ENCODE results near the gene DSTN.

DNA sequence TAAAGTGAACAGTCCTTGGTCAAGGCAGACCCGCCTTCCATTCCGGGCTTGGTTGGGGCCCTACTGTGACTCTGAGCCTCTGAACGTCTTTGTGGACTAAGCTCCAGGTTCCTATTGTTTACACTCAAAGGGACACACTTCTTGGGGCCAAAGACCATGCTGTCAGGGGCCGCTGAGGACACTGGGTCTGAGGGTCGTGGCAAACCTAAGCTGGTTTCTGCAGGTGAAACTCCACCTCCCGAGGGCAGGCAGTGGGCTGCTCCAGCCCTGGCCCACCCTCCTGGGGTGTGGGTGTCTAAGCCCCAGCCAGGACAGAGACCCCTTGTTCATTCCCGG, 43.1 kb downstream of the DSTN start:
- TF ChIP-seq CTCF (conservative IDR thresholded peaks at IDR 0.05; ENCODE audit: low read depth in 2 of 2) (no peak), STAT1 (IDR thresholded peaks at IDR 0.05; ENCODE audit: unreplicated experiment) (no peak), EZH2phosphoT487 (IDR thresholded peaks at IDR 0.05; ENCODE audit: unreplicated experiment) (no peak), POLR2AphosphoS5 (IDR thresholded peaks at IDR 0.05; ENCODE audit: low read depth) (no peak), JUNB (IDR thresholded peaks at IDR 0.05; ENCODE audit: unreplicated experiment) (no peak), EZH2 (IDR thresholded peaks at IDR 0.05; ENCODE audit: low read depth, unreplicated experiment) (no peak), ZNF114 (CRISPR knock-in tag; IDR thresholded peaks at IDR 0.05) (no peak), CREB1 (CRISPR knock-in tag; IDR thresholded peaks at IDR 0.05; ENCODE audit: low read depth) (no peak), NANOG (IDR thresholded peaks at IDR 0.05; ENCODE audit: borderline replicate concordance) (no peak), ETS1 (IDR thresholded peaks at IDR 0.05) (no peak), ZNF331 (CRISPR knock-in tag; IDR thresholded peaks at IDR 0.05; ENCODE audit: low read depth) (no peak)
- TF ChIP-seq, protein P1, sequence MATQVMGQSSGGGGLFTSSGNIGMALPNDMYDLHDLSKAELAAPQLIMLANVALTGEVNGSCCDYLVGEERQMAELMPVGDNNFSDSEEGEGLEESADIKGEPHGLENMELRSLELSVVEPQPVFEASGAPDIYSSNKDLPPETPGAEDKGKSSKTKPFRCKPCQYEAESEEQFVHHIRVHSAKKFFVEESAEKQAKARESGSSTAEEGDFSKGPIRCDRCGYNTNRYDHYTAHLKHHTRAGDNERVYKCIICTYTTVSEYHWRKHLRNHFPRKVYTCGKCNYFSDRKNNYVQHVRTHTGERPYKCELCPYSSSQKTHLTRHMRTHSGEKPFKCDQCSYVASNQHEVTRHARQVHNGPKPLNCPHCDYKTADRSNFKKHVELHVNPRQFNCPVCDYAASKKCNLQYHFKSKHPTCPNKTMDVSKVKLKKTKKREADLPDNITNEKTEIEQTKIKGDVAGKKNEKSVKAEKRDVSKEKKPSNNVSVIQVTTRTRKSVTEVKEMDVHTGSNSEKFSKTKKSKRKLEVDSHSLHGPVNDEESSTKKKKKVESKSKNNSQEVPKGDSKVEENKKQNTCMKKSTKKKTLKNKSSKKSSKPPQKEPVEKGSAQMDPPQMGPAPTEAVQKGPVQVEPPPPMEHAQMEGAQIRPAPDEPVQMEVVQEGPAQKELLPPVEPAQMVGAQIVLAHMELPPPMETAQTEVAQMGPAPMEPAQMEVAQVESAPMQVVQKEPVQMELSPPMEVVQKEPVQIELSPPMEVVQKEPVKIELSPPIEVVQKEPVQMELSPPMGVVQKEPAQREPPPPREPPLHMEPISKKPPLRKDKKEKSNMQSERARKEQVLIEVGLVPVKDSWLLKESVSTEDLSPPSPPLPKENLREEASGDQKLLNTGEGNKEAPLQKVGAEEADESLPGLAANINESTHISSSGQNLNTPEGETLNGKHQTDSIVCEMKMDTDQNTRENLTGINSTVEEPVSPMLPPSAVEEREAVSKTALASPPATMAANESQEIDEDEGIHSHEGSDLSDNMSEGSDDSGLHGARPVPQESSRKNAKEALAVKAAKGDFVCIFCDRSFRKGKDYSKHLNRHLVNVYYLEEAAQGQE (IDR thresholded peaks at IDR 0.05; ENCODE audit: unreplicated experiment): no peak

All from GM23338 (cell line).